Lower lobe of right lung (tissue), 2 donors: Measurements from ENCODE around the gene PARD6G. TPM values are rescaled to one million over a fixed set of nuclear protein-coding genes. Genes with fewer than 3 reads are reported as not detected.

Experiments used
- ATAC-seq, 2 donors: fragments of 200-7000 bp; cut with Tn5 transposase; one replicate each; pipeline ENCODE4 v1.9.1; 2020 to 2022; ENCODE audit warnings: mild to moderate bottlenecking in 2 of 2, moderate library complexity in 2 of 2
- DNase-seq: peaks from one replicate; pipeline ENCODE4 v3.0.0-alpha.2; 2020
- H3K27ac ChIP-seq: fragments of 200-600 bp; one replicate; pipeline ENCODE4 v1.8.0; 2022
- H3K27me3 ChIP-seq: fragments of 200-600 bp; one replicate; pipeline ENCODE4 v1.8.0; 2022; ENCODE audit warnings: low read depth
- H3K36me3 ChIP-seq: fragments of 200-600 bp; one replicate; pipeline ENCODE4 v1.8.0; 2022; ENCODE audit warnings: mild to moderate bottlenecking
- H3K4me1 ChIP-seq: fragments of 200-600 bp; one replicate; pipeline ENCODE4 v1.8.0; 2022
- H3K4me3 ChIP-seq: fragments of 200-600 bp; one replicate; pipeline ENCODE4 v1.8.0; 2022; ENCODE audit warnings: mild to moderate bottlenecking
- H3K9me3 ChIP-seq: fragments of 200-600 bp; one replicate; pipeline ENCODE4 v1.8.0; 2022
- CTCF ChIP-seq: fragments of 200-600 bp; IDR thresholded peaks from one replicate; pipeline ENCODE4 v1.8.0; 2022; ENCODE audit warnings: antibody characterized with exemption, mild to moderate bottlenecking
- intact Hi-C: fragments of 100-400 bp; cut with DNase I; formaldehyde crosslinking; loops from one replicate; pipeline ENCODE4 v1.11.0; 2022
- total RNA-seq: library from RNA; stranded (reverse); fragmentation: NEBNext Ultra II Directional; extraction: Animal tissue kit (Norgen Biotek cat#: 25700); gene quantifications from one replicate; pipeline ENCODE4 v1.2.1, GENCODE V29; 2021
- donor health status: DM: no; HTN: yes; CAD: no; lungs with severe emphysema.

Gene PARD6G
- total RNA-seq, 1 donor from 2014 or later = 7.3 TPM

GRCh38 chr18:80109676-80110078 lies 137.6 kb downstream of the PARD6G start:
- no peaks in the 10 kb centered on the region for H3K27me3 ChIP-seq
- H3K9me3 ChIP-seq = no peaks in the 10 kb centered on the region
- ATAC-seq (peak; percentile 17 to 44), DNase-seq (peak; percentile 60)
- H3K27ac ChIP-seq = peak overlapping the region; percentile 94
- intact Hi-C loops = no loop called here
- peak overlapping the region; percentile 73 for H3K4me3 ChIP-seq
- H3K4me1 ChIP-seq = peaks cover 16% of the 10 kb centered on the region
- no peak for TF ChIP-seq CTCF
- H3K36me3 ChIP-seq = no peaks in the 10 kb centered on the region

GRCh38 chr18:80108739-80109675 lies 138.3 kb downstream of the PARD6G start, which contains the start of gene ADNP2:
ADNP2 (plus strand) TSS chr18:80109262; CDS start chr18:80117543, 8,281 bp downstream.
- Histone ChIP-seq H3K36me3 (no peaks in the 10 kb centered on the region), H3K4me1 (peaks cover 16% of the 10 kb centered on the region), H3K27ac (peak within 1 kb of the TSS; percentile 94), H3K9me3 (no peaks in the 10 kb centered on the region), H3K4me3 (peak within 1 kb of the TSS; percentile 73), H3K27me3 (no peaks in the 10 kb centered on the region)
- ATAC-seq = peak; percentile 95 to 97
- no peak for TF ChIP-seq CTCF
- intact Hi-C loops = no loop called here
- peak; percentile 89 for DNase-seq

GRCh38 chr18:80108121-80108536 lies 139.2 kb downstream of the PARD6G start:
- no peaks in the 10 kb centered on the region for H3K27me3 ChIP-seq
- DNase-seq = peak; percentile 53
- H3K4me1 ChIP-seq = peaks cover 16% of the 10 kb centered on the region
- no peaks in the 10 kb centered on the region for H3K36me3 ChIP-seq
- ATAC-seq = peak; percentile 1 to 3
- H3K4me3 ChIP-seq = no peak overlapping the region
- TF ChIP-seq CTCF = no peak
- no peaks in the 10 kb centered on the region for H3K9me3 ChIP-seq
- H3K27ac ChIP-seq = peak overlapping the region; percentile 94
- intact Hi-C loops = no loop called here

- Histone ChIP-seq H3K27me3 (no peaks in the 10 kb centered on the region), H3K4me3 (no peak overlapping the region), H3K9me3 (no peaks in the 10 kb centered on the region), H3K4me1 (peaks cover 16% of the 10 kb centered on the region), H3K27ac (no peak overlapping the region), H3K36me3 (no peaks in the 10 kb centered on the region)
- ATAC-seq = no peak
- intact Hi-C loops = no loop called here
- no peak for TF ChIP-seq CTCF
- no peak for DNase-seq
Measured at GRCh38 chr18:80107426-80107825, 139.9 kb downstream of the PARD6G start.

Other genes with a start within 250 kb of the PARD6G start
- 14.8 TPM for gene RBFA, start 213.1 kb downstream of the PARD6G start, total RNA-seq
- 16.5 TPM for gene ADNP2, start 138.3 kb downstream of the PARD6G start, total RNA-seq